Gastrocnemius medialis (tissue), 4 donors: ENCODE data around the gene TBL1Y.

Source experiments
- CTCF ChIP-seq, 5 experiments: fragments of 450-650 bp in 3 of 5; fragments of 200-600 bp in 2 of 5; sonication (generic) in 2 of 5; IDR thresholded peaks in 4 of 5; conservative IDR thresholded peaks in 1 of 5; 1 replicate in 4 of 5; 2 replicates in 1 of 5; pipeline ENCODE4 v1.5.1; 2016 to 2019; ENCODE audit warnings: antibody characterized with exemption in 5 of 5, mild to moderate bottlenecking in 3 of 5, moderate library complexity in 3 of 5
- POLR2A ChIP-seq, 2 donors: fragments of 450-650 bp; IDR thresholded peaks; one replicate each; pipeline ENCODE4 v1.6.1; 2017; ENCODE audit warnings: antibody characterized with exemption in 2 of 2, mild to moderate bottlenecking in 2 of 2, moderate library complexity in 2 of 2

GRCh38 chrY:6999905-7000304 is 89.4 kb downstream of the TBL1Y start:
- TF ChIP-seq CTCF (IDR thresholded peaks at IDR 0.05 in 4 of 5, conservative IDR thresholded peaks at IDR 0.05 in 1 of 5) (no peak), POLR2A (IDR thresholded peaks at IDR 0.05) (no peak)
